Astrocyte of the cerebellum (primary cell): ENCODE data around the gene CENPP.

Experiments used
- DNase-seq: peaks from one replicate; pipeline ENCODE4 v3.0.0-alpha.2; 2011; ENCODE audit warnings: low read depth
- H3K4me3 ChIP-seq: 2 replicates; pipeline ENCODE4 v1.5.1; 2011; ENCODE audit warnings: mild to moderate bottlenecking, low read depth, low read length, moderate library complexity
- CTCF ChIP-seq: IDR thresholded peaks from 2 replicates; pipeline ENCODE4 v1.5.1; 2012; ENCODE audit warnings: low read length, low read depth, moderate library complexity, mild to moderate bottlenecking; ENCODE audit errors: missing control alignments
- in situ Hi-C: cut with HindIII; loops from 2 replicates; pipeline ENCODE4 v1.10.0; 2017; ENCODE audit warnings: low sequenced_read_pairs

The CENPP gene

GRCh38 chr9:92327283-92327850 is 1.6 kb downstream of the CENPP start:
- in situ Hi-C loops: no loop called here
- no peak overlapping the region for H3K4me3 ChIP-seq
- no peak for DNase-seq
- no peak for TF ChIP-seq CTCF

- in situ Hi-C loops: no loop called here
- TF ChIP-seq CTCF: peak; percentile 56
- peak; percentile 55 for DNase-seq
- H3K4me3 ChIP-seq: no peak overlapping the region
These were observed 2.5 kb downstream of the CENPP start for GRCh38 chr9:92328225-92328624.

GRCh38 chr9:92332577-92333281 is 7.0 kb downstream of the CENPP start:
- in situ Hi-C loops: no loop called here
- no peak for DNase-seq
- H3K4me3 ChIP-seq: no peak overlapping the region
- TF ChIP-seq CTCF: no peak

GRCh38 chr9:92333282-92333634 is 7.5 kb downstream of the CENPP start:
- in situ Hi-C loops: no loop called here
- no peak for DNase-seq
- no peak overlapping the region for H3K4me3 ChIP-seq
- no peak for TF ChIP-seq CTCF

GRCh38 chr9:92341578-92341977 is 15.8 kb downstream of the CENPP start:
- no peak overlapping the region for H3K4me3 ChIP-seq
- no peak for DNase-seq
- no peak for TF ChIP-seq CTCF
- in situ Hi-C loops: no loop called here

GRCh38 chr9:92342825-92343488 is 17.2 kb downstream of the CENPP start:
- TF ChIP-seq CTCF: no peak
- DNase-seq: no peak
- in situ Hi-C loops: no loop called here
- no peak overlapping the region for H3K4me3 ChIP-seq
